ENCODE measurements around the gene FBXO41. TPM values are rescaled to one million over a fixed set of nuclear protein-coding genes. Genes with fewer than 3 reads are reported as not detected.

FBXO41 gene
- total RNA-seq, 1 donor, result 10.5 TPM

GRCh38 chr2:73250872-73251846 is 33.1 kb downstream of the FBXO41 start:
- DNase-seq (ENCODE audit: low read depth in 2 of 3, low spot score in 2 of 3), result no peak

- DNase-seq (ENCODE audit: low read depth in 2 of 3, low spot score in 2 of 3), result no peak
These were observed 34.6 kb downstream of the FBXO41 start for GRCh38 chr2:73249636-73250035.

- no peak for DNase-seq (ENCODE audit: low read depth in 2 of 3, low spot score in 2 of 3)
These were observed 37.4 kb downstream of the FBXO41 start for GRCh38 chr2:73246850-73247249.

- no peak for DNase-seq (ENCODE audit: low read depth in 2 of 3, low spot score in 2 of 3)
These were observed 39.7 kb downstream of the FBXO41 start for GRCh38 chr2:73244580-73244979.

GRCh38 chr2:73243884-73244570 is 40.3 kb downstream of the FBXO41 start:
- DNase-seq (ENCODE audit: low read depth in 2 of 3, low spot score in 2 of 3), result no peak

- no peak for DNase-seq (ENCODE audit: low read depth in 2 of 3, low spot score in 2 of 3)
These were observed 44.5 kb downstream of the FBXO41 start for GRCh38 chr2:73239776-73240175.

- no peak for DNase-seq (ENCODE audit: low read depth in 2 of 3, low spot score in 2 of 3)
These were observed 45.3 kb downstream of the FBXO41 start for GRCh38 chr2:73238976-73239375.

GRCh38 chr2:73238149-73238548 is 46.1 kb downstream of the FBXO41 start:
- no peak for DNase-seq (ENCODE audit: low read depth in 2 of 3, low spot score in 2 of 3)

GRCh38 chr2:73237168-73237567 is 47.1 kb downstream of the FBXO41 start:
- no peak for DNase-seq (ENCODE audit: low read depth in 2 of 3, low spot score in 2 of 3)

- DNase-seq (ENCODE audit: low read depth in 2 of 3, low spot score in 2 of 3), result no peak
These were observed 48.8 kb downstream of the FBXO41 start for GRCh38 chr2:73235315-73236028.

GRCh38 chr2:73233932-73234832 is 50.1 kb downstream of the FBXO41 start, which contains the start of gene CCT7:
Gene CCT7, plus strand, starts transcription at chr2:73234308. Its CDS starts 71 bp downstream, at chr2:73234379.
- DNase-seq (ENCODE audit: low read depth in 2 of 3, low spot score in 2 of 3), result peak; percentile 74 to 96 (median 90)

GRCh38 chr2:73233154-73233931 is 50.9 kb downstream of the FBXO41 start, which contains the start of gene PRADC1:
Gene PRADC1, minus strand, starts transcription at chr2:73233239. Its CDS starts 79 bp downstream, at chr2:73233160.
- DNase-seq (ENCODE audit: low read depth in 2 of 3, low spot score in 2 of 3), result peak; percentile 81 to 99 (median 98)

GRCh38 chr2:73232403-73233153 is 51.7 kb downstream of the FBXO41 start:
- peak; percentile 7 to 49 (median 27) for DNase-seq (ENCODE audit: low read depth in 2 of 3, low spot score in 2 of 3)

- DNase-seq (ENCODE audit: low read depth in 2 of 3, low spot score in 2 of 3), result no peak
These were observed 55.6 kb downstream of the FBXO41 start for GRCh38 chr2:73228631-73229030.

- DNase-seq (ENCODE audit: low read depth in 2 of 3, low spot score in 2 of 3), result no peak
These were observed 57.2 kb downstream of the FBXO41 start for GRCh38 chr2:73227086-73227485.

- no peak for DNase-seq (ENCODE audit: low read depth in 2 of 3, low spot score in 2 of 3)
These were observed 58.5 kb downstream of the FBXO41 start for GRCh38 chr2:73225513-73226360.

GRCh38 chr2:73223821-73224220 is 60.5 kb downstream of the FBXO41 start:
- no peak for DNase-seq (ENCODE audit: low read depth in 2 of 3, low spot score in 2 of 3)
